GM23338 (cell line): ENCODE measurements around the gene FHIT.

Experiments used
- CREB1 ChIP-seq: fragments of 250-450 bp; sonication (Bioruptor Pico); IDR thresholded peaks from 2 replicates; pipeline ENCODE4 v1.5.0; 2020; ENCODE audit warnings: low read depth, mild to moderate bottlenecking, moderate library complexity
- CTCF ChIP-seq, 2 experiments: fragments of 200-600 bp in 1 of 2; sonication (generic) in 1 of 2; conservative IDR thresholded peaks; 2 replicates each; pipeline versions ENCODE4 v1.5.1 to v1.6.1; 2016 to 2017; ENCODE audit warnings: antibody characterized with exemption in 2 of 2, low read depth in 2 of 2, mild to moderate bottlenecking in 2 of 2, moderate library complexity in 1 of 2
- EZH2 ChIP-seq: fragments of 200-600 bp; sonication (generic); IDR thresholded peaks from one replicate; pipeline ENCODE4 v1.8.0; 2017; ENCODE audit warnings: antibody characterized with exemption, mild to moderate bottlenecking, low read depth; ENCODE audit not compliant: unreplicated experiment
- POLR2AphosphoS5 ChIP-seq: IDR thresholded peaks from 2 replicates; pipeline ENCODE4 v1.6.1; 2016; ENCODE audit warnings: antibody characterized with exemption, low read depth

- TF ChIP-seq CTCF (conservative IDR thresholded peaks at IDR 0.05; ENCODE audit: low read depth in 2 of 2) (no peak), POLR2AphosphoS5 (no peak), EZH2 (no peak), CREB1 (CRISPR knock-in tag) (no peak)
Observed at GRCh38 chr3:59751606-59752005, 1499.6 kb downstream of the FHIT start.
